ENCODE data around the gene GP1BA.
A peak's percentile ranks its signal among the peaks of the same experiment; 100 is the strongest.

Gene GP1BA

GRCh38 chr17:4950746-4951204 is 18.7 kb downstream of the GP1BA start, which contains the start of gene ENO3:
ENO3 (plus strand) TSS chr17:4951119; CDS start chr17:4951830, 711 bp downstream.
- WGBS (ENCODE audit: insufficient coverage, insufficient read length): no CpG with 5 or more reads among the region's 7 CpGs
- no peak for DNase-seq (ENCODE audit: low read depth, low spot score)

GRCh38 chr17:4951486-4951885 is 19.4 kb downstream of the GP1BA start:
- Histone ChIP-seq H3K4me1 (ENCODE audit: control insufficient read depth, insufficient read depth, low read length) (0 out of 2 replicates have a peak, but pooled peaks cover 3% of the 10 kb centered on the region), H3K27ac (ENCODE audit: low read length) (no peak overlapping the region), H3K36me3 (ENCODE audit: control insufficient read depth, insufficient read depth, low read length) (peaks cover 3% of the 10 kb centered on the region), H3K27me3 (ENCODE audit: control insufficient read depth, insufficient read depth, low read length) (no peaks in the 10 kb centered on the region), H3K4me3 (ENCODE audit: low read length) (no peak overlapping the region), H3K9me3 (ENCODE audit: control insufficient read depth, insufficient read depth, low read length) (no peaks in the 10 kb centered on the region)
- DNase-seq (ENCODE audit: low read depth, low spot score): no peak
- no CpG with 5 or more reads among the region's 3 CpGs for WGBS (ENCODE audit: insufficient coverage, insufficient read length)

More at GRCh38 chr17:4950746-4951204, 18.7 kb downstream of the GP1BA start, which contains the start of gene ENO3:
- peaks cover 5% of the 10 kb centered on the region; the same call in 1 of the 2 replicates for H3K4me1 ChIP-seq (ENCODE audit: control insufficient read depth, insufficient read depth, low read length)
- peak within 1 kb of the TSS; percentile 42; the same call in 1 of the 2 replicates for H3K4me3 ChIP-seq (ENCODE audit: low read length)
- H3K27me3 ChIP-seq (ENCODE audit: control insufficient read depth, insufficient read depth, low read length): no peaks in the 10 kb centered on the region
- H3K9me3 ChIP-seq (ENCODE audit: control insufficient read depth, insufficient read depth, low read length): no peaks in the 10 kb centered on the region
- H3K36me3 ChIP-seq (ENCODE audit: control insufficient read depth, insufficient read depth, low read length): peaks cover 9% of the 10 kb centered on the region
- no peak within 1 kb of the TSS for H3K27ac ChIP-seq (ENCODE audit: low read length)

DNA sequence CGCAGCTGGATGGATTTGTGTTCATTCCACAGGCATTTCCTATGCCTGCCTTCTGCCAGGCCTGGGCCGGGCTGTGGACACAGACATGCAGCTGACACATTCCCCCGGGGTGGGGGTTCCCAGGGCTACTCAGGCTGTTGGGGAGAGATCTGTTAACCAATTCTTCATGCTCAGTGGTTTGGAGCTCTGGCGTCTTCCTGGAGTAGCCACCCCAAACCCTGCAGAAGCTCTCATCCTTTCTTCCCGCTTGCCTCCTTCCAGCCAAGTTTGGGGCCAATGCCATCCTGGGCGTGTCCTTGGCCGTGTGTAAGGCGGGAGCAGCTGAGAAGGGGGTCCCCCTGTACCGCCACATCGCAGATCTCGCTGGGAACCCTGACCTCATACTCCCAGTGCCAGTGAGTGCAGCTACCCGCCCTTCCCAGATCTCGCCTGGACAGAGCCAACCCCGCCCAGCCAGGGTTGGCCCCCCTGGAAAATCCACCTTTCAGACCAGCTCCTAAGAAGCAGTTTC is 21.4 kb downstream of the GP1BA start:
- Histone ChIP-seq H3K4me1 (ENCODE audit: control insufficient read depth, insufficient read depth, low read length) (0 out of 2 replicates have a peak, but pooled peaks cover 3% of the 10 kb centered on the region), H3K27ac (ENCODE audit: low read length) (no peak overlapping the region), H3K27me3 (ENCODE audit: control insufficient read depth, insufficient read depth, low read length) (no peaks in the 10 kb centered on the region), H3K9me3 (ENCODE audit: control insufficient read depth, insufficient read depth, low read length) (no peaks in the 10 kb centered on the region), H3K36me3 (ENCODE audit: control insufficient read depth, insufficient read depth, low read length) (no peaks in the 10 kb centered on the region), H3K4me3 (ENCODE audit: low read length) (no peak overlapping the region)
- DNase-seq (ENCODE audit: low read depth, low spot score): no peak
- no CpG with 5 or more reads among the region's 14 CpGs for WGBS (ENCODE audit: insufficient coverage, insufficient read length)

DNA sequence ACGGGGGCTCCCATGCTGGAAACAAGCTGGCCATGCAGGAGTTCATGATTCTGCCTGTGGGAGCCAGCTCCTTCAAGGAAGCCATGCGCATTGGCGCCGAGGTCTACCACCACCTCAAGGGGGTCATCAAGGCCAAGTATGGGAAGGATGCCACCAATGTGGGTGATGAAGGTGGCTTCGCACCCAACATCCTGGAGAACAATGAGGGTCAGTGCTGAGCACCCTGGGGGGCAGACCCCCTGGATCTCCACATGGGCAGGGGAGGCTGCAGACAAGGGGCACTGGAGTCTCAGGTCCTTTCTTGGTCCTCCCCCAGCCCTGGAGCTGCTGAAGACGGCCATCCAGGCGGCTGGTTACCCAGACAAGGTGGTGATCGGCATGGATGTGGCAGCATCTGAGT is 23.0 kb downstream of the GP1BA start:
- Histone ChIP-seq H3K36me3 (ENCODE audit: control insufficient read depth, insufficient read depth, low read length) (0 out of 2 replicates have a peak, but pooled peaks cover 3% of the 10 kb centered on the region), H3K27me3 (ENCODE audit: control insufficient read depth, insufficient read depth, low read length) (no peaks in the 10 kb centered on the region), H3K4me1 (ENCODE audit: control insufficient read depth, insufficient read depth, low read length) (peaks cover 6% of the 10 kb centered on the region; the same call in 1 of the 2 replicates), H3K9me3 (ENCODE audit: control insufficient read depth, insufficient read depth, low read length) (no peaks in the 10 kb centered on the region), H3K4me3 (ENCODE audit: low read length) (no peak overlapping the region), H3K27ac (ENCODE audit: low read length) (no peak overlapping the region)
- DNase-seq (ENCODE audit: low read depth, low spot score): no peak
- WGBS (ENCODE audit: insufficient coverage, insufficient read length): no CpG with 5 or more reads among the region's 8 CpGs

GRCh38 chr17:4956493-4957061 is 24.5 kb downstream of the GP1BA start:
- no peak for DNase-seq (ENCODE audit: low read depth, low spot score)
- WGBS (ENCODE audit: insufficient coverage, insufficient read length): no CpG with 5 or more reads among the region's 10 CpGs
- H3K4me1 ChIP-seq (ENCODE audit: control insufficient read depth, insufficient read depth, low read length): peaks cover 5% of the 10 kb centered on the region

DNA sequence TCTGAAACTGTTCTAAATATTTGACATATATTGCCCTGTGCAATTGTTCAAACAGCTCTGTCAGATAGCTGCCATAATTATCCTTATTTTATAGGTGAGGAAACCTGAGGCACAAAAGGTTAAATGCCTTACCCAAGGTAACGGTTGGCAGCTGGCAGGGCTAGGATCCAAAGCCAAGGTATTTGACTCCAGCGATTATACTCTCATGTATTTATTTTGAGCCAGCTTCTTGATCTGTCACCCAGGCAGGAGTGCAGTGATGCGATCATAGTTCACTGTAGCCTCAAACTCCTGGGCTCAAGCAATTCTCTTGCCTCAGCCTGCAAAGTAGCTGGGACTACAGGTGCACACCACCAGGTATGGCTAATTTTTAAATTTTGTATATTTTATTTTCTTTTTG is 26.0 kb downstream of the GP1BA start:
- Histone ChIP-seq H3K4me1 (ENCODE audit: control insufficient read depth, insufficient read depth, low read length) (peaks cover 5% of the 10 kb centered on the region), H3K9me3 (ENCODE audit: control insufficient read depth, insufficient read depth, low read length) (no peaks in the 10 kb centered on the region), H3K4me3 (ENCODE audit: low read length) (no peak overlapping the region), H3K36me3 (ENCODE audit: control insufficient read depth, insufficient read depth, low read length) (0 out of 2 replicates have a peak, but pooled peaks cover 3% of the 10 kb centered on the region), H3K27me3 (ENCODE audit: control insufficient read depth, insufficient read depth, low read length) (no peaks in the 10 kb centered on the region), H3K27ac (ENCODE audit: low read length) (no peak overlapping the region)
- no peak for DNase-seq (ENCODE audit: low read depth, low spot score)
- whole genome bisulfite sequencing (ENCODE audit: insufficient coverage, insufficient read length): no CpG with 5 or more reads among the region's 3 CpGs

More at GRCh38 chr17:4956493-4957061, 24.5 kb downstream of the GP1BA start:
- H3K36me3 ChIP-seq (ENCODE audit: control insufficient read depth, insufficient read depth, low read length): 0 out of 2 replicates have a peak, but pooled peaks cover 3% of the 10 kb centered on the region
- H3K27me3 ChIP-seq (ENCODE audit: control insufficient read depth, insufficient read depth, low read length): no peaks in the 10 kb centered on the region
- H3K27ac ChIP-seq (ENCODE audit: low read length): no peak overlapping the region
- H3K4me3 ChIP-seq (ENCODE audit: low read length): no peak overlapping the region
- no peaks in the 10 kb centered on the region for H3K9me3 ChIP-seq (ENCODE audit: control insufficient read depth, insufficient read depth, low read length)

GRCh38 chr17:4959261-4959965 is 27.3 kb downstream of the GP1BA start:
- no peak overlapping the region for H3K4me3 ChIP-seq (ENCODE audit: low read length)
- DNase-seq (ENCODE audit: low read depth, low spot score): no peak
- H3K9me3 ChIP-seq (ENCODE audit: control insufficient read depth, insufficient read depth, low read length): no peaks in the 10 kb centered on the region
- H3K36me3 ChIP-seq (ENCODE audit: control insufficient read depth, insufficient read depth, low read length): 0 out of 2 replicates have a peak, but pooled peaks cover 3% of the 10 kb centered on the region
- no peaks in the 10 kb centered on the region for H3K27me3 ChIP-seq (ENCODE audit: control insufficient read depth, insufficient read depth, low read length)
- no CpG with 5 or more reads among the region's 18 CpGs for WGBS (ENCODE audit: insufficient coverage, insufficient read length)
- H3K27ac ChIP-seq (ENCODE audit: low read length): no peak overlapping the region
- peaks cover 5% of the 10 kb centered on the region for H3K4me1 ChIP-seq (ENCODE audit: control insufficient read depth, insufficient read depth, low read length)

GRCh38 chr17:4960279-4960922 is 28.3 kb downstream of the GP1BA start:
- H3K27ac ChIP-seq (ENCODE audit: low read length): no peak overlapping the region
- no peaks in the 10 kb centered on the region for H3K9me3 ChIP-seq (ENCODE audit: control insufficient read depth, insufficient read depth, low read length)
- no CpG with 5 or more reads among the region's 9 CpGs for WGBS (ENCODE audit: insufficient coverage, insufficient read length)
- H3K4me3 ChIP-seq (ENCODE audit: low read length): no peak overlapping the region
- no peaks in the 10 kb centered on the region for H3K27me3 ChIP-seq (ENCODE audit: control insufficient read depth, insufficient read depth, low read length)
- DNase-seq (ENCODE audit: low read depth, low spot score): no peak
- 0 out of 2 replicates have a peak, but pooled peaks cover 3% of the 10 kb centered on the region for H3K36me3 ChIP-seq (ENCODE audit: control insufficient read depth, insufficient read depth, low read length)
- peaks cover 5% of the 10 kb centered on the region for H3K4me1 ChIP-seq (ENCODE audit: control insufficient read depth, insufficient read depth, low read length)

DNA sequence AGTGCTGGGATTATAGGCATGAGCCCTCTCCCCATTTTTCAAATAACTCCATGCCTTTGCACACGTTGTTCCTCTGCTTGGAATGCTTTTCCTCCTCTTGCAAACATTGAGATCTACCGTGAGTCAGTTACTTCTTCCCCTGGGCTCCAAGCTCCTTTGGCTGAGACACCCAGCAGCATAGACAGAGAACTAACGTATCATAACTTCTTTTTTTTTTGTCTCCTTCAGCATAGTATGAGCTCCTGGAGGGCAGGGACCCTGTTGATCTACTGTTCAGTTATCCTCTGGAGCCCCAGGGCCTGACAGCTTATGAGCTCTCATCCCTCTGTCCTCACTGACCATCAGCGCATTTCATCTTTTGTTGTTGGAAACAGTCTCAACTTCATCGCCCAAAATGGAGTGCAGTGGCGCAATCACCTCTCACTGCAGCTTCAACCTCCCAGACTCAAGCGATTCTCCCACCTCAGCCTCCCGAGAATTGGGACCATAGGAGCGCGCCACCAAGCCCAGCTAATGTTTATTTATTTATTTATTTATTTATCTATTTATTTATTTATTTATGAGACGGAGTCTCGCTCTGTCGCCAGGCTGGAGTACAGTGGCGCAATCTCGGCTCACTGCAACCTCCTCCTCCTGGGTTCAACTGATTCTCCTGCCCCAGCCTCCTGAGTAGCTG is 33.4 kb downstream of the GP1BA start:
- Histone ChIP-seq H3K27me3 (ENCODE audit: control insufficient read depth, insufficient read depth, low read length) (no peaks in the 10 kb centered on the region), H3K4me1 (ENCODE audit: control insufficient read depth, insufficient read depth, low read length) (peaks cover 3% of the 10 kb centered on the region; the same call in 1 of the 2 replicates), H3K4me3 (ENCODE audit: low read length) (no peak overlapping the region), H3K36me3 (ENCODE audit: control insufficient read depth, insufficient read depth, low read length) (0 out of 2 replicates have a peak, but pooled peaks cover 5% of the 10 kb centered on the region), H3K9me3 (ENCODE audit: control insufficient read depth, insufficient read depth, low read length) (no peaks in the 10 kb centered on the region), H3K27ac (ENCODE audit: low read length) (no peak overlapping the region)
- DNase-seq (ENCODE audit: low read depth, low spot score): no peak
- no CpG with 5 or more reads among the region's 15 CpGs for WGBS (ENCODE audit: insufficient coverage, insufficient read length)

Data from iPS DF 6.9 (cell line).